Liver (tissue), 9 donors: ENCODE data around the gene FTO. TPM values are rescaled to one million over a fixed set of nuclear protein-coding genes. Genes with fewer than 3 reads are reported as not detected.

ENCODE experiments used
- DNase-seq: peaks from one replicate; pipeline ENCODE4 v3.0.0-alpha.2; 2017; ENCODE audit warnings: low spot score
- H3K27ac ChIP-seq, 2 donors: one replicate each; pipeline ENCODE4 v1.7.0; 2013; ENCODE audit warnings: inconsistent platforms in 2 of 2, low read length in 2 of 2, control low read depth in 1 of 2, low read depth in 1 of 2, mild to moderate bottlenecking in 1 of 2
- H3K27me3 ChIP-seq, 4 donors: one replicate each; pipeline versions ENCODE4 v1.6.1 to v1.7.0; 2013; ENCODE audit warnings: low read length in 3 of 4, inconsistent platforms in 1 of 4, mild to moderate bottlenecking in 1 of 4, moderate library complexity in 1 of 4; ENCODE audit not compliant: control insufficient read depth in 4 of 4, insufficient read depth in 4 of 4
- H3K36me3 ChIP-seq, 4 donors: one replicate each; pipeline versions ENCODE4 v1.6.1 to v1.7.0; 2013; ENCODE audit warnings: low read length in 3 of 4, mild to moderate bottlenecking in 3 of 4, low read depth in 1 of 4, moderate library complexity in 1 of 4; ENCODE audit not compliant: control insufficient read depth in 4 of 4, insufficient read depth in 3 of 4
- H3K4me1 ChIP-seq, 4 donors: one replicate each; pipeline versions ENCODE4 v1.6.1 to v1.7.0; 2013; ENCODE audit warnings: low read length in 3 of 4, mild to moderate bottlenecking in 3 of 4, moderate library complexity in 1 of 4; ENCODE audit not compliant: control insufficient read depth in 4 of 4, insufficient read depth in 4 of 4
- H3K4me3 ChIP-seq, 3 donors: one replicate each; pipeline versions ENCODE4 v1.6.1 to v1.7.0; 2013; ENCODE audit warnings: low read length in 3 of 3, control low read depth in 1 of 3, low read depth in 1 of 3, mild to moderate bottlenecking in 1 of 3
- H3K9ac ChIP-seq, 2 donors: one replicate each; pipeline ENCODE4 v1.7.0; 2013; ENCODE audit warnings: low read length in 2 of 2, mild to moderate bottlenecking in 2 of 2, moderate library complexity in 2 of 2, control low read depth in 1 of 2, low read depth in 1 of 2
- H3K9me3 ChIP-seq, 4 donors: one replicate each; pipeline versions ENCODE4 v1.6.1 to v1.7.0; 2013; ENCODE audit warnings: low read length in 3 of 4; ENCODE audit not compliant: control insufficient read depth in 4 of 4
- ATF3 ChIP-seq: IDR thresholded peaks from 2 replicates; pipeline ENCODE4 v1.6.1; 2016; ENCODE audit warnings: antibody characterized with exemption
- CTCF ChIP-seq: fragments of 150-350 bp; IDR thresholded peaks from 2 replicates; pipeline ENCODE4 v1.5.1; 2017; ENCODE audit warnings: improper control_type of control experiment, low read depth, low read length; ENCODE audit not compliant: missing input control
- EGR1 ChIP-seq, 2 donors: IDR thresholded peaks; 2 replicates each; pipeline ENCODE4 v1.6.1; 2016 to 2018; ENCODE audit warnings: antibody characterized with exemption in 2 of 2, low read depth in 2 of 2
- FOXA1 ChIP-seq: IDR thresholded peaks from 2 replicates; pipeline ENCODE4 v1.6.1; 2016; ENCODE audit warnings: antibody characterized with exemption
- FOXA2 ChIP-seq: IDR thresholded peaks from 2 replicates; pipeline ENCODE4 v1.6.1; 2016; ENCODE audit warnings: antibody characterized with exemption
- GABPA ChIP-seq, 2 donors: IDR thresholded peaks in 1 of 2; conservative IDR thresholded peaks in 1 of 2; 2 replicates each; pipeline ENCODE4 v1.6.1; 2016; ENCODE audit warnings: antibody characterized with exemption in 2 of 2, mild to moderate bottlenecking in 1 of 2, moderate library complexity in 1 of 2
- HNF4A ChIP-seq, 2 donors: conservative IDR thresholded peaks; 2 replicates each; pipeline ENCODE4 v1.6.1; 2016; ENCODE audit warnings: antibody characterized with exemption in 2 of 2, mild to moderate bottlenecking in 2 of 2
- HNF4G ChIP-seq: IDR thresholded peaks from 2 replicates; pipeline ENCODE4 v1.6.1; 2016; ENCODE audit warnings: antibody characterized with exemption
- JUND ChIP-seq, 2 donors: IDR thresholded peaks; 2 replicates each; pipeline ENCODE4 v1.6.1; 2016; ENCODE audit warnings: antibody characterized with exemption in 2 of 2
- MAX ChIP-seq: IDR thresholded peaks from 2 replicates; pipeline ENCODE4 v1.6.1; 2016; ENCODE audit warnings: antibody characterized with exemption
- NR2F2 ChIP-seq: IDR thresholded peaks from 2 replicates; pipeline ENCODE4 v1.6.1; 2016; ENCODE audit warnings: antibody characterized with exemption
- RAD21 ChIP-seq, 2 donors: IDR thresholded peaks; 2 replicates each; pipeline ENCODE4 v1.6.1; 2016; ENCODE audit warnings: antibody characterized with exemption in 2 of 2, mild to moderate bottlenecking in 2 of 2
- REST ChIP-seq: IDR thresholded peaks from 2 replicates; pipeline ENCODE4 v1.6.1; 2016; ENCODE audit warnings: antibody characterized with exemption, mild to moderate bottlenecking
- RXRA ChIP-seq, 2 donors: IDR thresholded peaks; 2 replicates each; pipeline ENCODE4 v1.6.1; 2017 to 2018; ENCODE audit warnings: antibody characterized with exemption in 2 of 2, mild to moderate bottlenecking in 1 of 2
- SP1 ChIP-seq: IDR thresholded peaks from 2 replicates; pipeline ENCODE4 v1.6.1; 2018; ENCODE audit warnings: antibody characterized with exemption, mild to moderate bottlenecking
- TAF1 ChIP-seq: conservative IDR thresholded peaks from 2 replicates; pipeline ENCODE4 v1.6.1; 2016; ENCODE audit warnings: antibody characterized with exemption, mild to moderate bottlenecking
- YY1 ChIP-seq: IDR thresholded peaks from 2 replicates; pipeline ENCODE4 v1.6.1; 2016; ENCODE audit warnings: antibody characterized with exemption, mild to moderate bottlenecking
- ZBTB33 ChIP-seq: IDR thresholded peaks from 2 replicates; pipeline ENCODE4 v1.6.1; 2016; ENCODE audit warnings: antibody characterized with exemption
- WGBS: extraction: QIAGEN DNeasy Blood & Tissue Kit; methylation state at CpG from one replicate; pipeline ENCODE4 v1.1.7; 2013; 5-methylcytosine and 5-hydroxymethylcytosine counted together
- polyA plus RNA-seq, 2 donors: library from polyadenylated mRNA; stranded (reverse) in 1 of 2; unstranded in 1 of 2; fragments of 200-250 nt in 1 of 2; fragments of >200 nt in 1 of 2; fragmentation: Nextera tagmentation in 1 of 2; extraction: Ambion mirVana in 1 of 2; gene quantifications; one replicate each; pipeline versions ENCODE4 v1.2.1 to v1.2.3, GENCODE V29; 2013 to 2015
- total RNA-seq, 2 donors: library from RNA; depleted of rRNA; stranded (reverse); fragments of >200 nt; gene quantifications; one replicate each; pipeline ENCODE4 v1.2.3, GENCODE V29; 2014
- donor health status: healthy.
- donor health status: healthy.
- donor health status: healthy.
- donor health status: healthy.
- donor health status: healthy.

FTO gene
- total and polyA plus RNA-seq, 4 donors = 12.0 to 54.2 (median 24.6) TPM

- 60% methylated on average over 19 of the region's 19 CpGs for WGBS
- no peak overlapping the region for H3K27ac ChIP-seq
- H3K4me3 ChIP-seq = no peak overlapping the region
- no peaks in the 10 kb centered on the region for H3K27me3 ChIP-seq
- no peak overlapping the region for H3K9ac ChIP-seq
- no peak for TF ChIP-seq FOXA1
- TF ChIP-seq YY1 = no peak
- TF ChIP-seq NR2F2 = no peak
- no peak for TF ChIP-seq RXRA (IDR thresholded peaks at IDR 0.05)
- TF ChIP-seq FOXA2 = no peak
- TF ChIP-seq SP1 = no peak
- TF ChIP-seq TAF1 = no peak
- no peak for TF ChIP-seq CTCF
- no peak for TF ChIP-seq ZBTB33
- no peak for TF ChIP-seq HNF4A (conservative IDR thresholded peaks at IDR 0.05)
- no peak for TF ChIP-seq HNF4G
- TF ChIP-seq JUND (IDR thresholded peaks at IDR 0.05) = no peak
- TF ChIP-seq GABPA (IDR thresholded peaks at IDR 0.05 in 1 of 2, conservative IDR thresholded peaks at IDR 0.05 in 1 of 2) = no peak
- no peak for TF ChIP-seq MAX
- TF ChIP-seq REST = no peak
- no peak for TF ChIP-seq EGR1 (IDR thresholded peaks at IDR 0.05; ENCODE audit: low read depth in 2 of 2)
- TF ChIP-seq ATF3 = no peak
- TF ChIP-seq RAD21 (IDR thresholded peaks at IDR 0.05) = no peak
- no peak for DNase-seq
- H3K36me3 ChIP-seq = no peaks in the 10 kb centered on the region
- H3K9me3 ChIP-seq = no peaks in the 10 kb centered on the region
- H3K4me1 ChIP-seq = no peaks in the 10 kb centered on the region
These were observed 495.7 kb downstream of the FTO start for GRCh38 chr16:54199487-54200160.
